NCI-H187 (cell line): Measurements from ENCODE around the gene RASSF10.

Experiments
- DNase-seq, 2 experiments: peaks; one replicate each; lab custom pipeline; 2025; lab: John Stamatoyannopoulos, UW

RASSF10 gene

DNA sequence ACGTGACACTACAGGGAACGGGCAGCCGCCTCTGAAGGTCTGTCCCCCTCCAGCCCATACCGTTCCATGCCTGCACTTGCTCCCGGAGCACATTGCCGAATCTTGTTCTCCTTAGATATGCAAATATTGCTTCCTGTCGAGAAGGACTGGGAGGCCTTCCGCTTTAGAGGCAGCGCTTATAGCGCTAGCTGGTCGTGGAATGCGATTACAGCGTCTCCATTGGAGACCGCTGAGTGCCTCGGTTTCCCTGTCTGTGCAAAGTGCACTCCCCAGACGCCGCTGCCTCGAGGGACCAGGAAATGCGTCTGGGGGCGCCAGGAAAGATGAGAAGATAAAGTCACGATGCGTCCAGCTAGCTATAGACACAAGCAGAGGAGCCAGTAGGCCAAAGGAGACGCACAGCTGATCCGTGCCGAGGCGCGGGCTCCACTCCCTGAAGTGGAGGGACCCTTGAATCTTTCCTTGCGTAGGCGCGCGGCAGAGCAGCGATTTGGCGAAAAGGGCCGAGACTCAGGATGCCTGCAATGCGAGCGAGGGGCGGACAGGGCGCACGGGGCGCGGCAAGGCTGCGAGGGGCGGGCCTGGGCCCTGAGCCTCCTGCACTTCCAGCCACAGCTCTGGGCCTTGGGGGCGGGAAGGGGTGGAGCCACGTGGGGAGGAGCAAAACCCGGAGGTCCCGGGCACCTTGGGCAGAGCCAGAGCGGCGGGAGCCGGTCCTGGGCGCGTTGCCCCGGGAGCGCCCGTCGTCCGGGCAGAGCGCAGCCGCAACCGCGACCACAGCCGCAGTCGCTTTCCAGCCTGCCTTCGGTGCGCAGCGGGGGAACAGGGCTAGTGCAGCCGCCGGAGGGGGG lies at the start of gene RASSF10:
TSS of gene RASSF10 (plus strand) at position 692 of the 851 bp plus-strand sequence. CDS start 261 bp downstream, outside the sequence.
- DNase-seq = peak in 1 of 2 experiments; percentile 23

DNA sequence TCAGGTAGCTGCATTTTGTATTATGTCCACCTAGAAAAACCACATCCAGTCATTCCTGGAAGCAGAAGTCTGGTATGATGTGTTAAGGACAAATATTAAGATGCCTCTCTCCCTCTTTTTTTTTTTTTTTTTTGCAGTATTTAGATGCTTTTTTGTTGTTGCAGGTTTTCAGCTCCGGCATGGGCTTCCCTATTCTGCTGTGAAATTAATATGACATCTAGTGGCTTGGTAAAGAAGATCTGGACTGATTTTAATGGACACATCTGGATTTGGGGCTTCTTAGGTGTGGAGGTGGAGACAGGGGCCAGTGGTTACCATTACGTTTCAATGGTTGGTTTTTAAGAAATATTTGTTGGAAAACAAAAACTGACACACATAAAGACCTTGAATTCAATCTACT lies 47.5 kb upstream of the RASSF10 start:
- DNase-seq = no peak

DNA sequence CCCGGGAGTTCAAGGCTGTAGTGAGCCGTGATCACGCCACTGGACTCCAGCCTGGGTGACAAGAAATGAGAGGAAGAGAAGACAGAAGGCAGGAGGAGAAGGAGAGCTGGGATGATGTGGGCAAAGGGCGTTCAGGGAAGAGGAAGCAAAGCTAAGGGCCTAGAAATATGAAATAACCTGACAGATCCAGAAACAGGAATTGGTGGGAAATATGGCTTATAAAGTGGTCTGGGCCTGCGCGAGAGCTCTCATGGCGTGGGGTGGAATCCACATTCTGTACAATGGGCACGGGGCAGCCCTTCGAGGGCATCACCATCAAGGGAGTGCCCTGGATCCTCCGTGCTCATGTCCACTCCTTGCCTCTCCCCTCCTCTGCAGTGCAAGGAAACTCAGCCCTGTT lies 46.8 kb upstream of the RASSF10 start:
- no peak for DNase-seq

DNA sequence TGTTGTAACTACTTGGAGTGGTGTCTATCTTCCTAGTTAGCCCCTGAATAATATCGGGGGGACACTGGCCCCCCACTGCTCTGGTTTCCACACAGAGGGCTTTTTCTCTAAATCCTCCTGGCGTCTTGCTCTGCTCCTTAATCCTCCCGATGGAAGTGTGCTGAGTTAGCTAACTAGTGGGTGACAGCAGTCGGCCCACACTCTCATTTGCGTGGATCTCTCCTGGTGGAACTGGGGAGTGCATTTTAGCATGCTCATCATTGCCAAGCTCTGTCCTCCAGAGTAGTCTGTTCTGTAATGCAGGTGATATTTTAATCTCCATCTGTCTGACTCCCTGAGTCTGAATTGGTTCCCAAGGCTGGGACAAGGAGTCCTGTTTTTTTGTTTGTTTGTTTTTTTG lies 46.1 kb upstream of the RASSF10 start:
- DNase-seq = no peak

DNA sequence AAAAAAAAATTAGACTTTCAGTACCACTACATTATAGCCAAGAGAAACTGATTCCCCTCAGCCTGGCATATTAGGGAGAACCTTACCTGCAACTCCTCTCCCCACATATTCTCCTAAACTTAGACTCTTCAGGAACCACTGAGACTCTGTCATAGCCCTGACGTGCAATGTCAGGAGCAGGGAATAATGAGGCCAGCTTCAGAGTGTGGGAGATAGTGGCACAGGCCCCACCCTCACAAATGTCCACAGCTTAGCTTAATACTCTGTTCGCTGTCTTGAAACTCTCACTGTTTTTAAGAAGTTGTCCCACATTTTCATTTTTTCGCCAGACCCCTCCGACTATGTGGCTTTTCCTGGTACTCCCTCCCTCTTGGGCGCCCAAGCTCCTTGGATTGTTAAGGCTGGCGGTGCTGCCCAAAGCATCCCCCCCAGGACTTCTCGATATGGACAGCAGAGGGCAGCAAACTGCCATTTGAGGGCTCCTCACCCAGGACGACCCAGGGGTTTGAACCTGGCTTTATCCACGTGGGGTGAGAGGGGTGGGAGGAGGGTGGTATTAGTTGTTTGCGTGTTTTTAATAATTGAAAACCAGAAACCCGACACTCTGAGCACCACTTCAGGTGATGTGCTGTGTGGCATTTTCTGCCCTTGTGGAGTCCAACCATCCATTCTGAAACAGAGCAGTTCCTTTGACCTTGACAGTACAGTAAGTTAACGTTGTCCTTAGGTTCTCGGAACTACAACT lies 45.2 kb upstream of the RASSF10 start:
- peak; percentile 43 to 73 for DNase-seq

DNA sequence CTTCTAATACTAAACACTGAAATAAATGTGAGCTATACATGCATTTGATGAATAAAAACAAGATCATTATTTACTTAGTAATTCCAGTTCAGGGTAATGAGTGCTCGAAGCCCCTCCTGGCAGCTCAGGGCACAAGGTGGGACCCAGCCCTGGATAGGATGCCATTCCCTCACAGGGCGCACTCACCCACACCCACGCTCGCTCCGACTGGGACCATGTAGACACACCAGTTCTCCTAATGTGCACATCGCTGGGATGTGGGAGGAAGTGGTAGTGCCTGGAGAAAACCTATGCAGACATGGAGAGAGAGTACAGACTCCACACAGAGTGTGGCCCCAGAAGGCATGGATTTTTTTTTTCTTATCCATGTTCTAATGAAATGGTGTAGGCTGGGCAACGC lies 44.5 kb upstream of the RASSF10 start:
- DNase-seq = no peak

DNA sequence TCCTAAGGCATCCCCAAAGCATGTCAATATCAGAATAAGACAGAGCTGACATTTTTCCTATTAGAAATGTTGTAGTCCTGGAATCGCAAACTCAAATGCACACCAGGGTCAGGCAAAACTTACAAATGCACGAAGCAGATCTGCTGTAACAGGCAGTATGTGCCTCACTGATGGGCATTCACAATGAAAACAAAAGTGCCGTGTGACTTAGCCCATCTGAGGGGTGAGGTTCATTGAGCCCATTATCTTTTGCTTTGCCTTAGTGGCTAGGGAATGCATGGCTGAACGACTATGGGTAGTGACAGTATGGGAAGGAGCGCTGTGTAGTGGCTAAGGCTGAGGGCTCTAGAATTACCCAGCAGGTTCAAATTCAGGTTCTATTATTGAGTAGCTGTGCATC lies 43.1 kb upstream of the RASSF10 start:
- DNase-seq = no peak

DNA sequence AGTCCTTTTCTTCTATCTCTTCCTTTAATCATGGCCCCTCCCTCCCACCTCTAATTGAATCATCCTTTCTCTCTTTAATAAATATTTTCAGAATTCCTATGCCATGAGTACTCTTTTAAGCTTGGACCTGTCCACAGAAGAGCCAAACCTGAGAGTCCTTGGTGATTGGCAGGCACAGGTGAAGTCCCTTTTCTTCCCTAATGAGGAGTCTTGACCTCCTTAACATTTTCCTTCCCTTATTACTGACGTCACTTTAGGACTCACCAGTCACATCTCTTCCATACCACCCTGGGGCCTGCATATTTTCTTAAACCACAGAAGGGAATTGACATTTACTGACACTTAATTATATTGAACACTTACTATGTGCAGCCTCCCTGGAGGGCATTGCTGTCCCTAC lies 41.0 kb upstream of the RASSF10 start:
- no peak for DNase-seq

DNA sequence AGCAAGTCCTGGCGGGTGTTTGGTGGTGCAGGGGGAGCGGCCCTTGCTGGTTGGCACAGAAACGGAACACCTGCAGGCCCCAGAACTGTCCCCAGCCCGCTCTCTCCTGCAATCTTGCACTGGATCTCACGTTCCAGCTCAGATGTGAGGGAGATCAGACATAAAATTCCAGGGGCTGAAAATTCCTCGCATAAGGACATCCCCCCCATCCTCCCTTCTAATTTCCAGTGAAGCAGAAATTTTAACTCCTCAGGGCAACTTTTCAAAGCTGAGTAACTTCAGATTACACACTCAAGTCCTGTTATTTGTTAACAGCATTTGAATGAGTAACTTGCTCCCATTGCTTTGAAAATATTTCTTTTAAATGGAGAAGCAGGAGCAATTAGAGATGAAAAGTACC lies 40.3 kb upstream of the RASSF10 start:
- DNase-seq = no peak

DNA sequence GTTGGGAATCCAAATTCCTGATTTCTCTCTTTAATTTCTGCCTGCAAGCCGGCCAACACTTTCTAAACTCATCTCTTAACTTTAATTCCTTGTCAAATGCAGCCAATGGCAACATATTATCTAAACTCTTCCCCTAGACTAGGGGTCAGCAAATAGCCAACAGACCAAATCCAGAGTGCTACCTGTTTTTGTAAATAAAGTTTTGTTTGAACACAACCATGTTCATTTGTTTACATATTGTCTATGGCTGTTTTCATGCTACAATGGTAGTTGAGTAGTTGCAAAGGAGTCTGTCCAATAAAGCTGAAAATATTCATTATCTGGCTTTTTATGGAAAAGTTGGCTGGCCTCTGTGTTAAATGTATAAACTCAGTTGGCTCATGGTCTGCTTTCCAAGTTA lies 37.2 kb upstream of the RASSF10 start:
- DNase-seq = no peak

DNA sequence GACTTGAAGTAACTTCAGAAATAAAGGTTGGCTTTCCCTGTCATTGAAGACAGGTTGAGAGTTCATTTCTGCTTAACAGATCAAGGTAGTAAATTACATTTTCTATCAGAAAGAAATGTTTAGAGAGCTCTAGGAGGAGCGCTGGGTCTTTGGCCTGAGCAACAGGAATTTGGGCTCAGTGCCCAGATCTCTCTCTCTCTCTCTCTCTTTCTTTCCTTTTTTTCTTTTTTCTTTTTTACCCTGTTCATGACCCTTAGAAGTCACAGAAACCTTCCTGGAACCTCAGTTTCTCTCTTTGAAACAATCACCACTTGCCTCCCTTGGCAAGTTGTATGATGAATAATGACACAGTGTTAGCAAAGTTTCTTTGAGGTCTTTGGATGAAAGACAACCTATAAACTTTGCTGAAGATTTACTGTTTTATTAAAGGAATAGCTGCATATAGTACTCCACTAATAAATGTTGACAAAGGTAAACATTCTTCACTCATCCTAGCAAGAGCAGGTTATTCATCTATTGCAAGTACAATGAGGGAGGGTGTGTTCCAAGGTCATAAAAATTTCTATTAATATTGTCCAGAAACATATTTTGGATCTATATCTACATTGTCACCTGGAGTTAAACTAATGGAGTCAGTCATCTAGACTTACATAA lies 35.5 kb upstream of the RASSF10 start:
- no peak for DNase-seq

DNA sequence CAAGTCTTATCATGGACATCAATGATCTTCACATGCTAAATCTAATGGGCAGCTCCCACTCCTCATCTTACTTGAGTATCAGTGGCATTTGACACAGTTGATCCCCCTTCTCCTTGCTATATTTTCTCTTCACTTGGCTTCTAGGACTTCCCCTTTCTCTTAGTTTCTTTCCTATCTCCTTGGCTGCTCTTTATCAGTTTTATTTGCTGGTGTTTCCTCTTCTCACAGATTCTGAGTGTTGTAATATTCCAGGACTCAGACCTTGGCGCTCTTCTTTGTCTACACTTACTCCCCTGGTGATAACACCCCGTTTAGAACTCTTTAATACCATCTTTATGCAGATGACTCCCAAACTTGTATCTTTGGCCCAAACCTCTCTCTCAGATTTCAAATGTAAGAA lies 33.9 kb upstream of the RASSF10 start:
- no peak for DNase-seq

DNA sequence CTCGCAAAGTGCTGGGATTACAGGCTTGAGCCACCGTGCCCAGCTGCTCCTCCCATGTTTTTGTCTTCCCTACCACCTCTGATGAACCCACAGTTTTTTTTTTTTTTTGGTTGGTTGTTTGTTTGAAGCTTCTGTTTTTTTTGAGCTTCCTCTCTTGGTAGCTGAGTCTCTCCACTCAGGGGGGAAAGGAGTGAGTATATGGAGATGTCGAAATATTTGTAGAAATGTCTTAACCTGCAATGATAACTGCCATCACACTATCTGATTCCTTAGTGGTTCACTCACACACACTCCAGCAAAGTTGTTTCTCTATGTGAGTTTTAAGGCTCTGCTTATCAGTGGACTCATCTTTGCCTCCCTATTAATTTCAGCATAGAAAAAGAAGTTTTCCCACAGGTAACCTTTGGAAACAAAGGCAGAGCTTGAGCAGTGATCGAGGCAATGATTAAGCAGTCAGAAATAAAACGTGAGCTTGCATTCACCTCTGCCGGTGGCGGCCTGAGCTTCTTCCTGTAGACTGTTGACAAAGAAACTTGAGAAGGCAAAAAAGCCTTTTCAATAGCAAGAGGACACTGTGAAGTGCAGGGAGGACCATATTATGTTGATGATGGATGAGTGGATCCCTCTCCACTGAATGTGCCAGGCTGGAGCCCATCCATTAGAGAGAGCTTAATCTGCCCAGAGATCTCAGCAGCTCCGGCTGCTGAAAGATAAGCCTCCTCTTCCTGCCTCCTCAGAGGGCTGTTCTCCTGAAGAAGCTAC lies 29.0 kb upstream of the RASSF10 start:
- DNase-seq = peak; percentile 71 to 87

DNA sequence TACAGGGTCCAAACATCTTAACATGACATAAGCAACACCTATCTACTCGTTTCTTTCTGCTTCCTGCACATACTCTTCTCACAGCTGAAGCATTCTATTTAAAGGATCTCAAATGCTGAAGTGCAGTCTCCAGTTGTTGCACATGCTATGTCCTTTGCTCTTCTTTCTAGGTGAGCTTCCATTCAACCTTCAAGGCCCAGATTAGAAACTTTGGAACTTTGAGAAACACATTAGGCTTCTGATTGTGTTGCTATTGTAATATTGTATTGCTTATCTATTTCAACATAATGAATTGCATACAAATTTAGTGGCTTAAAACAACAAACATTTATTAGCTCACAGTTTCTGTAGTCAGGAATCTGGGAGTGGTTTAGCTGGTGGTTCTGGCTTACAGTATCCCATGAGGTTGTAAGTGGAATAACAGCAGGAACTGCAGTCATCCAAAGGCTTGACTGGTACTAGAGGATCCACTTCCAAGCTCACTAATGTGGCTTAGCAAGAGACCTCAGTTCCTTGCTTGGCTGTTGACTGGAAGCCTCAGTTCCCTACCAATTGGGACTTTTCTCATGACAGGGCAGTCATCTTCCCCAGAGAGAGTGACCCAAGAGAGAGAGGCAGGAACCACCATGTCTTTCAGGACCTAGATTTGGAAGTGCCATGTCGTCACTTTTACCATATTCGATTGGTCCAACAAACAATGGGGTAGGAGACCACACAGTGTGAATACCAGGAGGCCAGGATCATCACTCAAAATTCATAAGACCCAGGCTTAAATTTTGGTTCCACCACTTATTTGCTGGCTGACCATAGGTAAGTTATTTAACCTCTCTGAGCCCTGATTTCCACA lies 27.2 kb upstream of the RASSF10 start:
- no peak for DNase-seq

DNA sequence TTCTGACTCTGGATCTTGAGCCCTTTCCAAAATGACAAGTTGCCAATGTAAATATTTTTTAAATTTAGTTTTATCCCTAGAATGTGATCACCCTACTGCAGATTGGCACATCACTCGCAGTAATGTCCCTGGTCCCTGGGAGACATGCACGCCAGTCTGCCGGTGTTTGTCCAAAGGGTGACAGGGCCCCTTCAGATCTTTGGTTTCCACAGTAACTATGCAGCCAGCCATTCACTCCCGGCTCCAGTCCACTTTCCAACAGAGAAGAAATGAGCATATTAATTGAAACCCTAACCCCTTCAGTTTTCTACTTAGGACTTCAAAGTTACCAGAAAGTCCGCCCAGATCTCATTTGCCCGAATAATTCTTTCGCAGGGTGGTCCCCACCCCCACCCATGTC lies 25.8 kb upstream of the RASSF10 start:
- DNase-seq = no peak

DNA sequence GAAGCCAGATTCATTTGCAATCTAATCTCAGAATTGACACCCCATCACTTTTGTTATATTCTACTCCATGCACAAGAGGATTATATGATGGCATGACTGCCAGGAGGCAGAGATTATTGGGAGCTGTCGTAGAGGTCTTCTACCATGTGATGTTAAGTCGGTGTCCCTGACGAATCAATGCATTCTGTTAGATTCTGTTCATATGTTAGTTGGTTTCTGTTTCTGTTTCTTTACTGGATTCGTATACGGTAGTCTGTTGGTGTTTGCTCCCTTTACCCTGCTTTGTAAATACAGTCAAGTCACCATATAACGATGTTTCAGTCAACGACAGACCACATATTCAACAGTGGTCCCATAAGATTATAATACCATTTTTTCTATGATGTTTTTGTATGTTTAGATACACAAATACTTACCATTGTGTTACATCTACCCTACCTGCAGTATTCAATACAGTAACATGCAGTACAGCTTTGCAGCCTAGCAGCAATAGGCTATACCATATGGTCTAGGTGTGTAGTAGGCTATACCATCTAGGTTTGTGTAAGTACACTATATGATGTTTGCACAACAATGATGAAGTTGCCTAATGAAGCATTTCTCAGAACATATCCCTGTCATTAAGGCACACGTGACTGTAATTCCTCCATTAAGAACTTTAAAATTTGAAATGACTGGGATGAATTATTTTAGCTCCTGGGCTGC lies 22.8 kb upstream of the RASSF10 start:
- no peak for DNase-seq

DNA sequence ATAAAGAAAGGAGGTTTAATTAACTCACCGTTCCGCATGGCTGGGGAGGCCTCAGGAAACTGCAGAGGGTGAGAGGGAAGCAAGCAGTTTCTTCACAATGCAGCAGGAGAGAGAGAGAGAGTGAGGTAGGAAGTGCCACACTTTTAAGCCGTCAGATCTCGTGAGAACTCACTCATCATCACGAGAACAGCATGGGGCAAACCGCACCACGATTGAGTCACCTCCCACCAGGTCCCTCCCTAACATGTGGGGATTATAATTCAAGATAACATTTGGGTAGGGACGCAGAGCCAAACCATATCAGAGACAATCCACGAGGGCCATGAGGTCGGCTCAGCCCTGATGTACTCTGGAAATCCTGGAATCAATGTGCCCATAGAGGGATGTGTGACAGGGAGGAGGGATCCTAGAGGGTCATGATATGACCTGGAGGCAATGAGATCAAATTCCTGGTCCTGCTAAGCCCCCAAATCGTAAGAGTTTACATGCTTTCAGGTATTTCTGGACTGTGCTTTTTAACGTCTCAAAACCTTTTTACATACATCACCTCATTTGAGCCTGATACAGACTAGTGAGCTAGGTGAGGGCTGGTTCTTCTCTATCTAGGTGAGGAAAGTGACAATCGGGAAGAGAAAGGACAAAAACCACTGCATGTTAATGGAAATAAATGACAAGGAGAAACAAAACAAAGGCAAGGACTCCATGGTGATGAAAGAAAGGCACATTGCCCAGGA lies 19.5 kb upstream of the RASSF10 start:
- DNase-seq = peak in 1 of 2 experiments; percentile 19

DNA sequence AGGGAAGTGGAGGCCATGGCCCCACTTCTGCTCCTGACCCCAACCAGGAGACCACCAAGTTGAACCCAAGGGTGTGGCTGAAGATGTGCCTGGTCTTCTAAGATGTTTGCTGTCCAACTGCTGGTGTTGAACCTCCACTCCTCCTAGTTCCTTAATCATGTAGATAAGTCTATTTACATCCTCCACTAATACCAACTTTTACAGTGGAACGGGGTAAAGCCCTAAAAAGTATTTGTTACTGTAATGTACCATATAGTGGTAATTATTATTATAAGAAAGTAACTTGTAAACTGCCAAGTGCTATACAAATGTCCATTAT lies 19.0 kb upstream of the RASSF10 start:
- DNase-seq = no peak

DNA sequence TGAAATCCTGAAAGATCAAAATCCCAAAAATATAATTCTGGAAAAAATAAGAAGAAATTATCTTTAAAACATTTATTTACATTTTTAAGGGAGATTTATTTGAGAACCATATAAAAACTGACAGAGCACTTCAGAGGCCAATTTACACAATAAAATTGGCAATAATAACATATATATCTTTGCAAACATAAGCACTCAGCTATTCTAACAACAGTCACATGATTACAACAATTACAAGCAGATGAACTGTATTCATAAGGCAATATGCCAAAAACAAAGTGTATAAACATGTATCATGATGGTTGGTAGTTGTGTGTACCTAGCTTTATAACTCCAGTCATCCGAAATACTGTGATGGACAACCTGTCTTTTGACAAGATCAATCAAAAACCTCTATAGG lies 17.7 kb upstream of the RASSF10 start:
- no peak for DNase-seq

DNA sequence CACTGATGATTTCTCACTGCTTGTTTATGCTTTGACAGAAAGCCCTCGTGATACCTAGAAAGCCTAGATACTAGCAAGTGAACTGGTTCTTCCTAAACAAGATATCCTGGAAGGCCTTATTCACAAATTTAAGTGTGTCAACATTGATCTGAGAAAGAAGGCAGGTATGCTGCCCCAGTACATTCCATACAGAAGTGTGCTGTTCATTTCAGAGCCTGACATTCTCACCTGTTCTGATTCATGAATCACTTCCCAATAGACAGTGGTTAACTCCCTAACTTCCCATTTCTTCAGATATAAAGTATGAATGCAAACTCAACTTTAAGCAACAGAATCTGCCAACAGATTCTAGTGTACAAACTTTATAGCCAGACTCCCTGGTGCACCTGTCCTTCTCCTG lies 15.5 kb upstream of the RASSF10 start:
- DNase-seq = no peak
